GM19468 (cell line): ENCODE results near the gene ZFPM1.

Experiments
- ATAC-seq: cut with Tn5 transposase; IDR thresholded peaks from one replicate; pipeline ENCODE4 v1.9.1; 2021; ENCODE audit warnings: mild to moderate bottlenecking, moderate library complexity, moderate number of reproducible peaks; ENCODE audit not compliant: unreplicated experiment; ENCODE audit errors: extremely low read depth

Gene ZFPM1

GRCh38 chr16:88491560-88492310, 38.7 kb downstream of the ZFPM1 start:
- no peak for ATAC-seq

- no peak for ATAC-seq
Observed at GRCh38 chr16:88493879-88494278, 40.8 kb downstream of the ZFPM1 start.

- no peak for ATAC-seq
Observed at GRCh38 chr16:88494335-88495154, 41.5 kb downstream of the ZFPM1 start.

GRCh38 chr16:88495268-88495772, 42.2 kb downstream of the ZFPM1 start:
- ATAC-seq, result no peak

GRCh38 chr16:88497561-88498462, 44.7 kb downstream of the ZFPM1 start:
- no peak for ATAC-seq

GRCh38 chr16:88498576-88499208, 45.6 kb downstream of the ZFPM1 start:
- ATAC-seq, result no peak

- ATAC-seq, result no peak
Observed at GRCh38 chr16:88499292-88499691, 46.2 kb downstream of the ZFPM1 start.

- ATAC-seq, result no peak
Observed at GRCh38 chr16:88499836-88500251, 46.8 kb downstream of the ZFPM1 start.

GRCh38 chr16:88500255-88500661, 47.2 kb downstream of the ZFPM1 start:
- no peak for ATAC-seq

GRCh38 chr16:88502371-88502770, 49.3 kb downstream of the ZFPM1 start:
- ATAC-seq, result no peak

GRCh38 chr16:88502776-88503280, 49.7 kb downstream of the ZFPM1 start:
- no peak for ATAC-seq

- ATAC-seq, result no peak
Observed at GRCh38 chr16:88503374-88503770, 50.3 kb downstream of the ZFPM1 start.

- ATAC-seq, result no peak
Observed at GRCh38 chr16:88503771-88504488, 50.9 kb downstream of the ZFPM1 start.

GRCh38 chr16:88504489-88505404, 51.7 kb downstream of the ZFPM1 start:
- no peak for ATAC-seq

GRCh38 chr16:88505405-88506082, 52.5 kb downstream of the ZFPM1 start:
- no peak for ATAC-seq

GRCh38 chr16:88506723-88507122, 53.6 kb downstream of the ZFPM1 start:
- no peak for ATAC-seq

- no peak for ATAC-seq
Observed at GRCh38 chr16:88507231-88507743, 54.2 kb downstream of the ZFPM1 start.
